HL-60 (cell line): ENCODE measurements around the gene ZNF496.

Source experiments
- GABPA ChIP-seq: IDR thresholded peaks from 2 replicates; pipeline ENCODE4 v1.6.1; 2012; ENCODE audit warnings: low read depth
- POLR2AphosphoS5 ChIP-seq: IDR thresholded peaks from 2 replicates; pipeline ENCODE4 v1.6.1; 2012; ENCODE audit warnings: low read depth
- TF ChIP-seq, protein P1 (sequence below): IDR thresholded peaks from one replicate; pipeline ENCODE4 v1.5.1; 2011; ENCODE audit warnings: low read length, control low read depth, inconsistent platforms; ENCODE audit not compliant: insufficient read depth

DNA sequence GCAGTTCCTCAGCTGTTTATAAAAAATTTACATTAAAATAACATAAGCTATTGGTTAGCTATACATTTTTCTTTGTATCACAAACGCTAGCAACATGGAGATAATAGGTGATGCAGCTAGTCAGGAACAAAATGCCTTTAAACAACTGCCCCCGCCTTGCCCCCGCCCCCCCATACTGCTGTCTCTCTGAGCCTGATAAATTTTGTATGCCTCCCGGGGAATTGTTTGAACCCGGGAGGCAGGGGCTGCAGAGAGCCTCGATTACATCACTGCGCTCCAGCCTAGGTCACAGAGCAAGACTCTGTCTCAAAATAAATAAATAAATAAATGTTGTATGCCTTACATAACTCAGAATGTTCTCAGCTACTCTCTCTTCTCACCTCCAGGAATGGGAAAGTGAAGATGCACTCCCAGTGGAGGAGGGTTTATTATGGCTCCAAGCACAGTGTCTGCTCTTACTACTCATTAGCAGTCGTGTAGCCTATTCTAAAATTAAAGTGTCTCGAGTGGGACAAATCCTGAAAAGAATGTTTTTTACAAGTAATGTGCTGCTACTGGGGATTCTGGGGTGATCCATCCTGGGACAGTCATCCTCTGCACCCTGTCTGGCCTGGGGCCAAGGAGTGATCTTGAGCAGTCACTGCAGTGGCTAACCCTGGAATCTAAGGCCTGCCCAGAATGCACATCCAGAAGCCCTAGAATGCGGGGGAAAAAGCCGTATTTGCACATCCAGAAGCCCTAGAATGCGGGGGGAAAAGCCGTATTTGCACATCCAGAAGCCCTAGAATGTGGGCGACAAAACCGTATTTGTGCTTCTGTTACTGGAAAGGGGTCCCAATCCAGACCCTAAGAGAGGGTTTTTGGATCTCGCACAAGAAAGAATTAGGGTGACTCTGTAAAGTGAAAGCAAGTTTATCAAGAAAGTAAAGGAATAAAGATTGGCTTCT lies 39.4 kb upstream of the ZNF496 start:
- no peak for TF ChIP-seq POLR2AphosphoS5
- TF ChIP-seq, protein P1, sequence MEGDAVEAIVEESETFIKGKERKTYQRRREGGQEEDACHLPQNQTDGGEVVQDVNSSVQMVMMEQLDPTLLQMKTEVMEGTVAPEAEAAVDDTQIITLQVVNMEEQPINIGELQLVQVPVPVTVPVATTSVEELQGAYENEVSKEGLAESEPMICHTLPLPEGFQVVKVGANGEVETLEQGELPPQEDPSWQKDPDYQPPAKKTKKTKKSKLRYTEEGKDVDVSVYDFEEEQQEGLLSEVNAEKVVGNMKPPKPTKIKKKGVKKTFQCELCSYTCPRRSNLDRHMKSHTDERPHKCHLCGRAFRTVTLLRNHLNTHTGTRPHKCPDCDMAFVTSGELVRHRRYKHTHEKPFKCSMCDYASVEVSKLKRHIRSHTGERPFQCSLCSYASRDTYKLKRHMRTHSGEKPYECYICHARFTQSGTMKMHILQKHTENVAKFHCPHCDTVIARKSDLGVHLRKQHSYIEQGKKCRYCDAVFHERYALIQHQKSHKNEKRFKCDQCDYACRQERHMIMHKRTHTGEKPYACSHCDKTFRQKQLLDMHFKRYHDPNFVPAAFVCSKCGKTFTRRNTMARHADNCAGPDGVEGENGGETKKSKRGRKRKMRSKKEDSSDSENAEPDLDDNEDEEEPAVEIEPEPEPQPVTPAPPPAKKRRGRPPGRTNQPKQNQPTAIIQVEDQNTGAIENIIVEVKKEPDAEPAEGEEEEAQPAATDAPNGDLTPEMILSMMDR, result no peak
- TF ChIP-seq GABPA, result no peak
